GM23338 (cell line): ENCODE data around the gene DCDC1. TPM values are rescaled to one million over a fixed set of nuclear protein-coding genes. Genes with fewer than 3 reads are reported as not detected.

Experiments used
- ATAC-seq: fragments of 200-7000 bp; cut with Tn5 transposase; 3 replicates; pipeline ENCODE4 v1.9.1; 2020
- DNase-seq: peaks from one replicate; pipeline ENCODE4 v3.0.0-alpha.2; 2015; ENCODE audit warnings: low spot score
- H2AFZ ChIP-seq: fragments of 200-600 bp; sonication (generic); 2 replicates; pipeline ENCODE4 v1.8.0; 2016; ENCODE audit warnings: antibody characterized with exemption, mild to moderate bottlenecking, moderate library complexity
- H3F3A ChIP-seq: fragments of 200-600 bp; sonication (generic); replicated peaks from 2 replicates; pipeline ENCODE4 v1.8.0; 2017; ENCODE audit warnings: antibody characterized with exemption, mixed run types, low read depth
- H3K27ac ChIP-seq: fragments of 200-600 bp; sonication (generic); 2 replicates; pipeline ENCODE4 v1.6.1; 2016; ENCODE audit warnings: low read depth
- H3K27me3 ChIP-seq: fragments of 200-600 bp; sonication (generic); 2 replicates; pipeline ENCODE4 v1.8.0; 2016; ENCODE audit warnings: mild to moderate bottlenecking, mixed run types, moderate library complexity; ENCODE audit not compliant: insufficient read depth
- H3K36me3 ChIP-seq: fragments of 200-600 bp; sonication (generic); 2 replicates; pipeline ENCODE4 v1.8.0; 2016; ENCODE audit warnings: mild to moderate bottlenecking; ENCODE audit not compliant: insufficient read depth
- H3K4me1 ChIP-seq: fragments of 200-600 bp; sonication (generic); 2 replicates; pipeline ENCODE4 v1.8.0; 2016; ENCODE audit warnings: mild to moderate bottlenecking, moderate library complexity; ENCODE audit not compliant: insufficient read depth
- H3K4me2 ChIP-seq: fragments of 200-600 bp; sonication (generic); 2 replicates; pipeline ENCODE4 v1.7.1; 2017; ENCODE audit warnings: mixed run types
- H3K4me3 ChIP-seq: fragments of 200-600 bp; sonication (generic); 2 replicates; pipeline ENCODE4 v1.6.1; 2016; ENCODE audit warnings: mixed run types
- H3K79me2 ChIP-seq: fragments of 200-600 bp; sonication (generic); replicated peaks from 2 replicates; pipeline ENCODE4 v1.8.0; 2017; ENCODE audit warnings: mild to moderate bottlenecking; ENCODE audit not compliant: insufficient read depth
- H3K9me2 ChIP-seq: fragments of 200-600 bp; sonication (generic); 2 replicates; pipeline ENCODE4 v1.8.0; 2017; ENCODE audit not compliant: insufficient read depth
- H4K20me1 ChIP-seq: fragments of 200-600 bp; sonication (generic); replicated peaks from 2 replicates; pipeline ENCODE4 v1.8.0; 2017; ENCODE audit warnings: mild to moderate bottlenecking; ENCODE audit not compliant: insufficient read depth
- H3K27ac Mint-ChIP-seq: 2 replicates; pipeline ENCODE4 v1.8.0; 2020; ENCODE audit warnings: inconsistent platforms, mild to moderate bottlenecking, moderate library complexity, mixed read lengths
- H3K27me3 Mint-ChIP-seq: 3 replicates; pipeline ENCODE4 v1.8.0; 2022; ENCODE audit warnings: low read depth, mild to moderate bottlenecking, moderate library complexity, mixed read lengths, inconsistent platforms; ENCODE audit not compliant: insufficient read depth, poor library complexity
- H3K36me3 Mint-ChIP-seq: 3 replicates; pipeline ENCODE4 v1.8.0; 2021; ENCODE audit warnings: low read depth, mild to moderate bottlenecking, inconsistent platforms, moderate library complexity, mixed read lengths
- H3K4me1 Mint-ChIP-seq: 3 replicates; pipeline ENCODE4 v1.8.0; 2020; ENCODE audit warnings: mild to moderate bottlenecking, inconsistent platforms, mixed read lengths
- H3K4me3 Mint-ChIP-seq: 3 replicates; pipeline ENCODE4 v1.8.0; 2021; ENCODE audit warnings: moderate library complexity, mild to moderate bottlenecking, inconsistent platforms, mixed read lengths
- H3K9me3 Mint-ChIP-seq: 3 replicates; pipeline ENCODE4 v1.8.0; 2020; ENCODE audit warnings: moderate library complexity, mild to moderate bottlenecking, inconsistent platforms, mixed read lengths
- CREB1 ChIP-seq: fragments of 250-450 bp; sonication (Bioruptor Pico); IDR thresholded peaks from 2 replicates; pipeline ENCODE4 v1.5.0; 2020; ENCODE audit warnings: low read depth, mild to moderate bottlenecking, moderate library complexity
- ETS1 ChIP-seq: IDR thresholded peaks from 2 replicates; pipeline ENCODE4 v1.6.1; 2016; ENCODE audit warnings: antibody characterized with exemption
- EZH2 ChIP-seq: fragments of 200-600 bp; sonication (generic); IDR thresholded peaks from one replicate; pipeline ENCODE4 v1.8.0; 2017; ENCODE audit warnings: antibody characterized with exemption, mild to moderate bottlenecking, low read depth; ENCODE audit not compliant: unreplicated experiment
- EZH2phosphoT487 ChIP-seq: fragments of 200-600 bp; sonication (generic); IDR thresholded peaks from one replicate; pipeline ENCODE4 v1.8.1; 2018; ENCODE audit warnings: antibody characterized with exemption; ENCODE audit not compliant: unreplicated experiment
- JUNB ChIP-seq: IDR thresholded peaks from one replicate; pipeline ENCODE4 v1.6.1; 2016; ENCODE audit warnings: antibody characterized with exemption; ENCODE audit not compliant: unreplicated experiment
- NANOG ChIP-seq: IDR thresholded peaks from 2 replicates; pipeline ENCODE4 v1.6.1; 2016; ENCODE audit warnings: antibody characterized with exemption, borderline replicate concordance
- POLR2AphosphoS5 ChIP-seq: IDR thresholded peaks from 2 replicates; pipeline ENCODE4 v1.6.1; 2016; ENCODE audit warnings: antibody characterized with exemption, low read depth
- STAT1 ChIP-seq: IDR thresholded peaks from one replicate; pipeline ENCODE4 v1.6.1; 2016; ENCODE audit warnings: antibody characterized with exemption; ENCODE audit not compliant: unreplicated experiment
- ZNF114 ChIP-seq: fragments of 250-450 bp; sonication (Bioruptor Pico); IDR thresholded peaks from 2 replicates; pipeline ENCODE4 v1.5.0; 2020; ENCODE audit warnings: mild to moderate bottlenecking, moderate library complexity
- ZNF462 ChIP-seq: fragments of 250-450 bp; sonication (Bioruptor Pico); IDR thresholded peaks from 2 replicates; pipeline ENCODE4 v1.5.0; 2020; ENCODE audit warnings: mild to moderate bottlenecking, moderate library complexity
- polyA plus RNA-seq: library from polyadenylated mRNA; unstranded; fragments of >200 nt; fragmentation: Nextera tagmentation; extraction: Ambion mirVana; gene quantifications from 2 replicates; pipeline ENCODE4 v1.2.1, GENCODE V29; 2016
- total RNA-seq: library from RNA; depleted of rRNA; stranded (reverse); fragments of >200 nt; shearing (Covaris generic); gene quantifications from 2 replicates; pipeline ENCODE4 v1.2.3, GENCODE V29; 2014
- TF ChIP-seq, protein P1 (sequence below): IDR thresholded peaks from one replicate; pipeline ENCODE4 v1.6.1; 2018; ENCODE audit warnings: antibody characterized with exemption; ENCODE audit not compliant: unreplicated experiment

Gene DCDC1
- total and polyA plus RNA-seq, 2 experiments from 2014 or later: 0.56 to 0.58 TPM

- Histone ChIP-seq H3K9me2 (no peaks in the 10 kb centered on the region), H3K4me3 (no peak overlapping the region), H3K27me3 (no peaks in the 10 kb centered on the region), H3K36me3 (no peaks in the 10 kb centered on the region), H3K4me2 (no peak overlapping the region), H2AFZ (no peak overlapping the region), H3K27ac (no peak overlapping the region), H3F3A (no peaks in the 10 kb centered on the region), H3K4me1 (no peaks in the 10 kb centered on the region), H4K20me1 (no peaks in the 10 kb centered on the region), H3K79me2 (no peaks in the 10 kb centered on the region)
- no peak overlapping the region for H3K27ac Mint-ChIP-seq
- H3K9me3 Mint-ChIP-seq: no peaks in the 10 kb centered on the region
- TF ChIP-seq POLR2AphosphoS5 (no peak), ZNF114 (CRISPR knock-in tag) (no peak), STAT1 (no peak)
- DNase-seq (no peak), ATAC-seq (no peak)
- no peaks in the 10 kb centered on the region for H3K36me3 Mint-ChIP-seq
- H3K4me1 Mint-ChIP-seq: peaks cover 19% of the 10 kb centered on the region
- no peaks in the 10 kb centered on the region for H3K27me3 Mint-ChIP-seq
- no peak overlapping the region for H3K4me3 Mint-ChIP-seq
Measured at GRCh38 chr11:30983143-30983542, 386.4 kb downstream of the DCDC1 start.

DNA sequence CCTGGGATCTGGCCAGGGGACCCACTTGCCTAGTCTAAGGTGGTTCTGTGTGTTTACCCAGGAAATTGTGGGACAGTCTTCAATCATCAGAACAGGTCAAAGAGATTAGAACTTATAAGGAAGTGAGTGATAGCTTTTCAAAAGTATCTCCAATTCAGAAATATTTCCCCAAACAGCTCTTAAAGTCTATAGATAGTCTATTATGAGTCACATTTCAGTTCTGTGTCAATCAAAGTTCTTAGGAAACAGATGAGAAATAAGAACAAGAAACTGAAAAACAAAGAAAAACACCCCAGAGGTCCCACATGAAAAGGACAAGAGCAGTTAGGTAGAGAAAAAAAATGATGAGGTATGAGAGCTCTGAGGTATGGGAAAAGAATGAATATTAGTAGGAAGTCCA is 402.0 kb downstream of the DCDC1 start:
- ATAC-seq (no peak), DNase-seq (no peak)
- Histone ChIP-seq H3K4me3 (no peak overlapping the region), H4K20me1 (no peaks in the 10 kb centered on the region), H3F3A (no peaks in the 10 kb centered on the region), H3K4me2 (no peak overlapping the region), H3K36me3 (no peaks in the 10 kb centered on the region), H3K4me1 (no peaks in the 10 kb centered on the region), H2AFZ (no peak overlapping the region), H3K27me3 (no peaks in the 10 kb centered on the region), H3K9me2 (0 out of 2 replicates have a peak, but pooled peaks cover 3% of the 10 kb centered on the region), H3K27ac (no peak overlapping the region), H3K79me2 (no peaks in the 10 kb centered on the region)
- Mint-ChIP-seq H3K36me3 (peaks cover 3% of the 10 kb centered on the region; the same call in 1 of the 3 replicates), H3K27me3 (no peaks in the 10 kb centered on the region), H3K4me1 (no peaks in the 10 kb centered on the region), H3K27ac (no peak overlapping the region), H3K4me3 (no peak overlapping the region), H3K9me3 (peaks cover 7% of the 10 kb centered on the region; the same call in 2 of the 3 replicates)
- TF ChIP-seq, protein P1, sequence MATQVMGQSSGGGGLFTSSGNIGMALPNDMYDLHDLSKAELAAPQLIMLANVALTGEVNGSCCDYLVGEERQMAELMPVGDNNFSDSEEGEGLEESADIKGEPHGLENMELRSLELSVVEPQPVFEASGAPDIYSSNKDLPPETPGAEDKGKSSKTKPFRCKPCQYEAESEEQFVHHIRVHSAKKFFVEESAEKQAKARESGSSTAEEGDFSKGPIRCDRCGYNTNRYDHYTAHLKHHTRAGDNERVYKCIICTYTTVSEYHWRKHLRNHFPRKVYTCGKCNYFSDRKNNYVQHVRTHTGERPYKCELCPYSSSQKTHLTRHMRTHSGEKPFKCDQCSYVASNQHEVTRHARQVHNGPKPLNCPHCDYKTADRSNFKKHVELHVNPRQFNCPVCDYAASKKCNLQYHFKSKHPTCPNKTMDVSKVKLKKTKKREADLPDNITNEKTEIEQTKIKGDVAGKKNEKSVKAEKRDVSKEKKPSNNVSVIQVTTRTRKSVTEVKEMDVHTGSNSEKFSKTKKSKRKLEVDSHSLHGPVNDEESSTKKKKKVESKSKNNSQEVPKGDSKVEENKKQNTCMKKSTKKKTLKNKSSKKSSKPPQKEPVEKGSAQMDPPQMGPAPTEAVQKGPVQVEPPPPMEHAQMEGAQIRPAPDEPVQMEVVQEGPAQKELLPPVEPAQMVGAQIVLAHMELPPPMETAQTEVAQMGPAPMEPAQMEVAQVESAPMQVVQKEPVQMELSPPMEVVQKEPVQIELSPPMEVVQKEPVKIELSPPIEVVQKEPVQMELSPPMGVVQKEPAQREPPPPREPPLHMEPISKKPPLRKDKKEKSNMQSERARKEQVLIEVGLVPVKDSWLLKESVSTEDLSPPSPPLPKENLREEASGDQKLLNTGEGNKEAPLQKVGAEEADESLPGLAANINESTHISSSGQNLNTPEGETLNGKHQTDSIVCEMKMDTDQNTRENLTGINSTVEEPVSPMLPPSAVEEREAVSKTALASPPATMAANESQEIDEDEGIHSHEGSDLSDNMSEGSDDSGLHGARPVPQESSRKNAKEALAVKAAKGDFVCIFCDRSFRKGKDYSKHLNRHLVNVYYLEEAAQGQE: no peak
- TF ChIP-seq JUNB: no peak
- TF ChIP-seq NANOG: no peak
- TF ChIP-seq POLR2AphosphoS5: no peak
- TF ChIP-seq EZH2phosphoT487: no peak
- no peak for TF ChIP-seq ZNF114 (CRISPR knock-in tag)
- TF ChIP-seq EZH2: no peak
- TF ChIP-seq STAT1: no peak
- no peak for TF ChIP-seq CREB1 (CRISPR knock-in tag)
- no peak for TF ChIP-seq ETS1
- no peak for TF ChIP-seq ZNF462 (CRISPR knock-in tag)
